Hematopoietic multipotent progenitor cell treated with erythropoietin and hydrocortisone succinate and interleukin-3 and kit ligand, for 15 days (in vitro differentiated cells): ENCODE data around the gene TBC1D20.
"Not testable (repeated sequence)": the region's sequence is repeated elsewhere in the genome, so short reads cannot be mapped to it uniquely, and the experiment has no call there.

Source experiments
- DNase-seq: peaks from one replicate; pipeline ENCODE4 v3.0.0-alpha.2; 2015; ENCODE audit warnings: low spot score

TBC1D20 gene

DNA sequence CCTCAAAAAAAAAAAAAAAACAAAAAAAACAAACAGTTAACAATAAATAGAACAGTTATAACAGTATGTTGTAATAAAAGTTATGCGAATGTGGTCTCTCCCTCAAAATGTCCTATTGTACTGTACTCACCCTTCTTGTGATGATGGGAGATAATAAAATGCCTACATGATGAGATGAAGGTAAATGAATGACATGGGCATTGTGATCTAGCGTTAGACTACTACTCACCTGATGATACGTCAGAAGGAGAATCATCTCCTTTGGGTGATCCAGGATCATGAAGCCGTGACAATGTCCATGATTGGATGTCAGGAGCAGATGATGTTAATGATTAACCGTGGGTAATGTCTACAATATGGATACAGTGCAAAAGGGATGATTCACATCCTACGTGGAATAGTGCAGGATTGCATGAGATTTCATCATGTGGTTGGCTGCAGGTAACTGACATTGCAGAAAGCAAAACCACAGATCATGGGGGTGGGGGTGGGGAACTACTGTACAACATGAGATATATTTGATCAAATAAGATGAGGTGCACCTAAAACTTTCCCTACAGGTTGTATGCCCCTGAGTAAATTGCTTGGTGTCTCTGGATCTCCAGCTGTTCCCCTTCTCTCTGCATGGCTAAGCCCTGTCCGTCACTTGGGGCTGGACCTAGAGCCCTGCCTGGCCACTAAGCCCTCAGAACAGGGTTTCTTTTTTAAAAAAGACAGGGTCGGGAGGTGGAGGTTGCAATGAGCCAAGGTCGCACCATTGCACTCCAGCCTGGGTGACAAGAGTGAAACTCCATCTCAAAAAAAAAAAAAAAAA, 60.4 kb downstream of the TBC1D20 start:
- DNase-seq, result no peak

DNA sequence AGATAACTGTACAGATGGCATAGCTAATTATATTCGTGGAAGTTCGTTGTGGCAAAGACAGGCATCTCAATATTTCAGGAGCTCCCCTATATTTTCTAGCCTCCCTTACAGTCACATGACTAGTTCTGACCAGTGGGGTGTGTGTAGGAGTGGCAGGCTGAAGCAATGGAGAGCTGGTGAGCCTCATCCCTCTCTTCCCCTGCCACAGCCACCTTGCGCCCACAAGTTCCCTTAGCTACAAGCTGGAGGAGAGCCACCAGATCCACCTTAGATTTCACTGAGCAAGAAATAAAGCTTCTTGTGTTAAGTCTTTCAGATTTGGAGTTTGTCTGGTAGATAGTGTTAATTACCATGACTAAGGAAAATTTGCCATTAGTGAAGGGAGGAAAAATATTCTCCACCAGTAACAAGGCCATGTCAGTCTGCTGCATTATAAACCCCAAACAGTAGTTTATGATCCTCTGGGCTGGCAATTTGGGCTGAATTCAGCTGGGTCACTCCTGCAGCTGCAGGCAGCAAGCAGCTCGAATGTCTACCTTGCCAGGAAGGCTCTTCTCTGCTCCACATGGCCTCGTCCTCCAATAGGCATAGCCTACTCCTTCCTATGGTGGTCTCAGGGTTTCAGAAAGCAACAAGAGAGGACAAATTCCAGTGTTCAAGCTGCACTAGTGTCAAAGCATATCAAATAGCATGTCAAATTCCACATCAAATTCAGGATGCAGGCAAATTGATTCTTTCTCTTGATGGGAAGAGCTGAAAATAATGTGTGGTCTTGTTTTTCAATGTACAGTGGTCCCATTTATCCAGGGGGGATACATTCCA, 61.7 kb downstream of the TBC1D20 start:
- no peak for DNase-seq

DNA sequence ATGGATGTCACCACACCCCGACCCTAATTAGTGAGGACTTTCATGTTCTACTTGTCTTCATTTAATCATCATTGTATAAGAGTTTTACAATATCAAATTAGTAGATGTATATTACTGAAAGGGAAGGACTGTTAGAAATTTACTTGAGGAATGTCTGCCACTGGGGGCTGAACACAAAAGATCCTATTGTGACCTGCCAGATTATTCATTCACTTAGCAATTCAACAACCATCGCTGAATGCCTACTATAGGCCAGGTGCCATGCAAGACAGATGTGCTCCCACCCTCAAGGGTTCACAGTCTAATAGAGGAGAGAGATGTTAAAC, 62.2 kb downstream of the TBC1D20 start:
- DNase-seq, result no peak

DNA sequence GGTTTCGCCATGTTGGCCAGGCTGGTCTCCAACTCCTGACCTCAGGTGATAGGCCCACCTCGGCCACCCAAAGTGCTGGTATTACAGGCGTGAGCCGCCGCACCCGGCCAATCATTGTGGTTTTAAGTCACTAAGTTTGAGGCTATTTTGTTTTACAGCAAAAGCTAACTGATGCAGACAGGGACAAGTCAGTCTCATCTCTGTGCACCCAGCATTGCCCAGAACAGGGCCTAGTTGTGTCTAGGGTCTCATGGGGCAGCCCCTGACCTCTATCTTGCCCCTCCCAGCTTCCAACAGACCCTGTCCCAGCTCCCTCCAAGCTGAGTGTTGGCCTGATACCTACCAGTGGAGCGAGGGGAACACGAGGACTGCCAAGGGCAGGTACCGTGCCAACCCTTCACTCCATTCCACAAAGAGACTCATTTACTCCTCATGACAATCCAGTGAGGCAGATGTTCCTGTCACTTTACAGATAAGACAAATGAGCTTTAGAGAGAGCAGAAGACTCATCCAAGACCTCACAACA, 63.1 kb downstream of the TBC1D20 start:
- no peak for DNase-seq

DNA sequence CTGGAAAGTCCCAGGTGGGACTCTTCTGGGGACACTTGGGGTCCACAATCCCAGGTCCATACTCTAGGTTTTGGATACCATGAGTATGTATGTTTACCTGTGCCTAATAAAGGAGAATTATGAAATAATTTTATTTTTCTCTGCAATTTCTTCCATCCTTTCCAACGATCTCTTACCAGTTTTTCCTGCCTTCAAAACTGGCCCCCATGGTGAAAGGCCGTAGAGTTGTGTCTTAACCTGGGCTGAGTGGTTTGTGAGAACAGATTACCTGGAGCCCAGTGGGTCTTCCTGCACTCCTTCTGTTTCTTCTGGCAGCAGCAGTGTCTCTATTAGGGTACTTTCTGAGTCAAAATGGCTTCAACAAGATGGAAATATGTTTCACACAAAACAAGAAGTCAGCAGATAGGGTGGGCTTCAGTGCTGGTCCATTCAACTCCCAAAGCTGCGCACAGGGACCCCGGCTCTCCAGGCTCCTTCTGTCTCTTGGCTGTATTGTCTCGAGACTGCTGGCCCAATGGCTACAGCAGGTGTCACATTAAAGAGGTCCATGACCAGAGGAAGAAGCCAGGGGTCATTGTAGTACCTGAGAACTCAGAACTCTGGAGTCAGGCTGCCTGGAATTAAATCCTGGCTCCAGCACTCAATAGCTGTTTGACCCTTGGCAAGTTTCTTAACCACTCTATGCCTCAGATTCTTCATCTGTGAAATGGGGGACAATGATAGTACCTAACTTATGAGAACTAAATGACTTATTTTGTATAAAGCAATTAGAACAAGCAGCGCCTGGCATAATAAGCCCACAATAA, 64.7 kb downstream of the TBC1D20 start:
- DNase-seq, result no peak

DNA sequence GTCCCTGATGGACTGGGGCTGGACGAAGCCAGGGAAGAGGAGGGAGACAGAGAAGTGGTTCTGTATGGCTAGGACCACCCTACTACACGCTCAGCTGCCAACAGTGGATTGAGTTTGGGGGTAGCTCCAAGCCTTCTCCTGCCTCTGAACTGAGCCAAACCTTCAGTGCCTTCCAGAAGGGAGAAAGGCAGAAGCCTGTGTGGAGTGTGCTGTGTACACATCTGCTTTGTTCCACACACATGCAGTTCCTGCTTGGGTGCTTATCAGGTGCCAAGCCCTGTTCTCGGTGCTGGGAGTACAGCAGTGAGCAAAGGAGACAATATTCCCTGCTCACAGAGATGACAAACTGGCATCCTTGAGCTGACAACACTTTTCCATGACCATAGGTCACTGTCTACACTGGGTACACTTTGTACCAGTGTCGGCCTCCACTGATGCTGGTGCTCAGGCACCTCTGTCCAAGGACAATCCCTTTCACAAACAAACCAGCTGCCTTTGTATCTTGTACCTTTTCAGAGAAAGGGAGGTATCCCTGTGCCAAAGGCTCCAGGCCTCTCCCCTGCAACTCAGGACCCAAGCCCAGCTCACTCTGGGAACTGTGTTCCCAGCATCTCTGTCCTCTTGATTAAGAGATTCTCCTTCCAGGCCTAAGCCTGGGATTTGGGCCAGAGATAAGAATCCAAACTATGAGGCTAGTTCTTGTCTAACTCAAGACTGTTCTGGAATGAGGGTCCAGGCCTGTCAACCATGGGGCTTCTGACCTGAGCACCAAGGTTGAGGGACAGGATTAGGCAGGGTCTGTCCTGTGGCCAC, 65.5 kb downstream of the TBC1D20 start:
- DNase-seq, result no peak

DNA sequence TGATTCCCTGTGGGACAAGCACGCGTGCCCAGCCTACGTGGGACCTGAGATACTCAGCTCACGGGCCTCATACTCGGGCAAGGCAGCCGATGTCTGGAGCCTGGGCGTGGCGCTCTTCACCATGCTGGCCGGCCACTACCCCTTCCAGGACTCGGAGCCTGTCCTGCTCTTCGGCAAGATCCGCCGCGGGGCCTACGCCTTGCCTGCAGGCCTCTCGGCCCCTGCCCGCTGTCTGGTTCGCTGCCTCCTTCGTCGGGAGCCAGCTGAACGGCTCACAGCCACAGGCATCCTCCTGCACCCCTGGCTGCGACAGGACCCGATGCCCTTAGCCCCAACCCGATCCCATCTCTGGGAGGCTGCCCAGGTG, 66.1 kb downstream of the TBC1D20 start:
- no peak for DNase-seq

DNA sequence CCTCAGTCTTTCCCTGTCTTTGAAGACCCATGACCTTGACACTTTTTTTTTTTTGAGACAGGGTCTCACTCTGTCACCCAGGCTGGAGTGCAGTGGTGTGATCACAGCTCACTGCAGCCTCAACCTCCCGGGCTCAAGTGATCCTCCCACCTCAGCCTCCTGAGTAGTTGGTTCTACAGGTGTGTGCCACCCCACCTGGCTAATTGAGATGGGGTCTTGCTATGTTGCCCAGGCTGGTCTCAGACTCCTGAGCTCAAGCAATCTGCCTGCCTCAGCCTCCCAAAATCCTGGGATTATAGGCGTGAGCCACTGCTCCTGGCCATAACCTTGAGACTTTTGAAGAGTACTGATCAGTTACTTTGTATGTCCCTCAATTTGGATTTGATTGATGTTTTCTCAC, 69.0 kb downstream of the TBC1D20 start:
- DNase-seq, result not testable (repeated sequence)

DNA sequence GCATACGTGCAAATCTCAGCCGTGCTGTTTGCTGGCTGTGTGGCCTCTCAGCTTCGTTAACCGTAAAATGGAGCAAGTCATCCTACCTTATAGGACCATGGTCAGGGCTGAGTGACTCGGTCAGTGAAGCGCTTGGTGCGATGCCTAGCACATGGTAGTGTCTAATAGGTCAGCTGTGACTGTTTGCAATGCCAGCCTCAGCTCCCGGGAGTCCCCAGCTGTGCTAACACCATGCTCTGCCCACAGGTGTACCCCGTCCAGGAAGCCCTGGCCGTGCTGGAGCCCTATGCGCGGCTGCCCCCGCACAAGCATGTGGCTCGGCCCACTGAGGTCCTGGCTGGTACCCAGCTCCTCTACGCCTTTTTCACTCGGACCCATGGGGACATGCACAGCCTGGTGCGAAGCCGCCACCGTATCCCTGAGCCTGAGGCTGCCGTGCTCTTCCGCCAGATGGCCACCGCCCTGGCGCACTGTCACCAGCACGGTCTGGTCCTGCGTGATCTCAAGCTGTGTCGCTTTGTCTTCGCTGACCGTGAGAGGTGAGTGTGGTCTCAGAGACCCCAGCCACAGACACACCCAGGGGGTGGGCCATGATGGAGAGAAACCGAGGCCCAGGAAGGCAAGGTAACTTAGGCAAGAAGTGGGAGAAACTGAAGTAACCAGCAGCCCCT, 71.2 kb downstream of the TBC1D20 start:
- DNase-seq, result no peak

DNA sequence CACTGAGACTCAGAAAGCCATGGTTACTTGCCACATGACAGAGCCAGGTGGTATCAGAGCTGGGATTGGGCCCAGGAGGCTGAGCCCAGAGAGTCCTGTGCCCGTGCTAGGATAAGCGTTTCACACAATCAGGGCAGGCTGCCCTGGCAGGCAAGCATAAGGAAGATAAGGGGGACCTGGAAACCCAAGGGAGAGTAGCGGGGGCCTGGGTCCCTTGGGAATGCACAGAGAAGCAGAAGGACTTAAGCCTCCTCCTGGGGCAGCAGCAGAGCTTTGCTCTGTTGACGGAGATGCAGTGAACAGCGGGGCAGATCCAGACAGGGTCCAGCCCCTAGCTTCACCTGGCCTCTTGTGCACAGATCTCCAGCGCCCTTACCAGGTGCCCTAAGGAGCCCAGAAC, 73.1 kb downstream of the TBC1D20 start:
- DNase-seq, result no peak

DNA sequence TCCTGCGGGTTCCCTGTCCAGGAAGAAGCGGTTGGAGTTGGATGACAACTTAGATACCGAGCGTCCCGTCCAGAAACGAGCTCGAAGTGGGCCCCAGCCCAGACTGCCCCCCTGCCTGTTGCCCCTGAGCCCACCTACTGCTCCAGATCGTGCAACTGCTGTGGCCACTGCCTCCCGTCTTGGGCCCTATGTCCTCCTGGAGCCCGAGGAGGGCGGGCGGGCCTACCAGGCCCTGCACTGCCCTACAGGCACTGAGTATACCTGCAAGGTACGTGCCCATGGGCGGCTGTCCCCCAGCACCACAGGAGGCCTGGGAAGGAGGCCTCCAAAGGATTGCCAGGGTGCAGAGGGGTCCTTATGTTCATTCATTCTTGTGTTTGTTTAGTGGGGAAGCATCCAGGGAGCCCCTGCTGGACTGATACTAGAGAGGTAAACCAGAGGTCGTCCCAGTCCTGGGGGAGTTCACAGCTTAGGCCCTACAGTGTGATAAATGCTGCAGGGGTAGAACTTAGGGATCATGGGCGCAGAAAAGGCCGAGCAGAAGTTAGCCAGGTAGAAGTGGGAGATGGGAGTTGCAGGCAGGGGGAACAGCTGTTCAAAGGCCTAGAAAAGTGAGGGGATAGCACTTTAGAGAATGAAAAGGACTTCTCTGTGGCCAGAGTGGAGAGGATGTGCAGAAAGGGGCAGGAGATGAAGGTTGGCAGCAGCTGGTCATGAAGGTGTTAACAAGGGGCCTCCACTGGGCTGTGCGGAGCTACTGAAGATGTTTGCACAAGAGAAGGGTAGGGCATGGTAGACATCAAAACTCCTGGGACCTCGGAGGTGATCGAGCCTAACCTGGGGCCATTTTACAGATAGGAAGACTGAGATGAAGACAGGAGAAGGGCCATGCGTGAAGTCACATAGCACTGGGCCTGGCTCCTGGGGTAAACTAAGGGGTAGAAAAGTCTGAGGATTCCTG, 74.0 kb downstream of the TBC1D20 start:
- no peak for DNase-seq

DNA sequence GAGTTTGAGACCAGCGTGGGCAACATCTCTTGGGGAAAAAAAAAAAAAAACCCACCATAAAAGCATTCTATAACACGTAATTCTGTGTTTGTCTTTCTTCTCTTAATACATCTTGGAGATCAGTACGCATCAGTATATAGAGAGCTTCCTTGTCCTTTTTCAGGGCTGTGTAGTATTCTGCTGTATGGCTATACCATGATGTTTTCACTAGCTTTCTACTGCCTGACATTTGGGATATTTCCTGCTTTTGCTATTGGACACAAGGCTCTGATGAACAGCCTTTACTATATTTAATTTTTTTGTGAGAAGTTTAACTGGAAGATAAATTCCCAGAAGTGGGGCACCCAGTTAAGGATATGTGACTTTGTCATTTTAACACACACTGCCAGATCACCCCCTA, 74.8 kb downstream of the TBC1D20 start:
- no peak for DNase-seq

DNA sequence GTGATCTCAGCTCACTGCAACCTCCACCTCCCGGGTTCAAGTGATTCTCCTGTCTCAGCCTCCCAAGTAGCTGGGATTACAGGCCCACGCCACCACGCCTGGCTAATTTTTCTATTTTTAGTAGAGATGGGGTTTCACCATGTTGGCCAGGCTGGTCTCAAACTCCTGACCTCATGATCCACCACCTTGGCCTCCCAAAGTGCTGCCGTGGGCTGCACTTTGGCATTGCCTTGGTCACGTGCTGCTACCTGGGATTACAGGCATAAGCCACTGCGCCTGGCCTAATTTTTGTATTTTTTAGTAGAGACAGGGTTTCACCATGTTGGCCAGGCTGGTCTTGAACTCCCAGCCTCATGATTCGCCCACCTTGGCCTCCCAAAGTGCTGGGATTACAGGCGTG, 75.7 kb downstream of the TBC1D20 start:
- DNase-seq, result not testable (repeated sequence)
